ENCODE measurements around the gene DGKG. TPM values are rescaled to one million over a fixed set of nuclear protein-coding genes. Genes with fewer than 3 reads are reported as not detected.

The DGKG gene
- total and polyA plus RNA-seq, 3 experiments from 2014 or later: 0.04 to 0.20 TPM; not detected in 1

GRCh38 chr3:186320862-186321568 is 41.0 kb downstream of the DGKG start:
- no peak for DNase-seq
- Mint-ChIP-seq H3K9me3 (no peaks in the 10 kb centered on the region), H3K27me3 (peaks cover 7 to 20% of the 10 kb centered on the region in 2 donors), H3K4me1 (no peaks in the 10 kb centered on the region), H3K36me3 (no peaks in the 10 kb centered on the region), H3K27ac (no peak overlapping the region), H3K4me3 (peak overlapping the region in 1 of 7 donors; percentile 10)
- Histone ChIP-seq H3K9me3 (ENCODE audit: low read length) (no peaks in the 10 kb centered on the region), H3K36me3 (ENCODE audit: insufficient read depth, low read length) (no peaks in the 10 kb centered on the region), H3K27ac (ENCODE audit: low read depth, low read length) (no peak overlapping the region), H3K4me3 (ENCODE audit: low read length) (no peak overlapping the region), H3K27me3 (ENCODE audit: insufficient read depth, low read length, poor library complexity, severe bottlenecking) (no peaks in the 10 kb centered on the region), H3K4me1 (ENCODE audit: insufficient read depth, low read length) (no peaks in the 10 kb centered on the region)
- CTCF ChIA-PET: no interaction called here
- POLR2A ChIA-PET: no interaction called here

GRCh38 chr3:186319945-186320344 is 42.1 kb downstream of the DGKG start:
- POLR2A ChIA-PET: no interaction called here
- no peak overlapping the region for H3K27ac Mint-ChIP-seq
- CTCF ChIA-PET: no interaction called here

DNA sequence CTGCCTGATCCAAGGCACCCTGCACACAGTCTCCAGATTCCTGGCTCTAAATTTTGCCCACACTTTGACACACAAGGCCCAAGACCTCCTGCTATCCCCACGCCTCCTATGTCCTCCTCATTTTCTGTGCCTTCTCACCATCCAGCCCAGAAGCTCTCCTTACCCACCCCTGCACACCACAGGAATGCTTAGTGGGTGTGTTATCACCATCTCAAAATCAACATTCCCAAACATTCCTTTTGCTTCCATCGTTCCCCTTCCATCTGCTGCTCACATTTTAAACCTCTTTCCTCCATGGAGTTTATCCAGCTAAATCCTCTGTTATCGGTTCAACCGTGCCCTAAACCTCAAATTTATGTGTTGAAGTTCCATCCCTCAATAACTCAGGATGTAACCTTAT is 43.9 kb downstream of the DGKG start:
- Mint-ChIP-seq H3K27me3 (peaks cover 7 to 20% of the 10 kb centered on the region in 2 donors), H3K9me3 (no peaks in the 10 kb centered on the region), H3K36me3 (no peaks in the 10 kb centered on the region), H3K4me3 (no peak overlapping the region), H3K4me1 (no peaks in the 10 kb centered on the region), H3K27ac (no peak overlapping the region)
- Histone ChIP-seq H3K27ac (ENCODE audit: low read depth, low read length) (no peak overlapping the region), H3K36me3 (ENCODE audit: insufficient read depth, low read length) (no peaks in the 10 kb centered on the region), H3K4me3 (ENCODE audit: low read length) (no peak overlapping the region), H3K4me1 (ENCODE audit: insufficient read depth, low read length) (no peaks in the 10 kb centered on the region), H3K9me3 (ENCODE audit: low read length) (no peaks in the 10 kb centered on the region), H3K27me3 (ENCODE audit: insufficient read depth, low read length, poor library complexity, severe bottlenecking) (no peaks in the 10 kb centered on the region)
- CTCF ChIA-PET: no interaction called here
- POLR2A ChIA-PET: no interaction called here
- no peak for DNase-seq

More at GRCh38 chr3:186319945-186320344, 42.1 kb downstream of the DGKG start:
- Mint-ChIP-seq H3K36me3 (no peaks in the 10 kb centered on the region), H3K4me3 (no peak overlapping the region), H3K27me3 (peaks cover 7 to 20% of the 10 kb centered on the region in 2 donors), H3K9me3 (no peaks in the 10 kb centered on the region), H3K4me1 (no peaks in the 10 kb centered on the region)
- Histone ChIP-seq H3K27ac (ENCODE audit: low read depth, low read length) (no peak overlapping the region), H3K4me1 (ENCODE audit: insufficient read depth, low read length) (no peaks in the 10 kb centered on the region), H3K9me3 (ENCODE audit: low read length) (no peaks in the 10 kb centered on the region), H3K4me3 (ENCODE audit: low read length) (no peak overlapping the region), H3K27me3 (ENCODE audit: insufficient read depth, low read length, poor library complexity, severe bottlenecking) (no peaks in the 10 kb centered on the region), H3K36me3 (ENCODE audit: insufficient read depth, low read length) (no peaks in the 10 kb centered on the region)
- DNase-seq: no peak

DNA sequence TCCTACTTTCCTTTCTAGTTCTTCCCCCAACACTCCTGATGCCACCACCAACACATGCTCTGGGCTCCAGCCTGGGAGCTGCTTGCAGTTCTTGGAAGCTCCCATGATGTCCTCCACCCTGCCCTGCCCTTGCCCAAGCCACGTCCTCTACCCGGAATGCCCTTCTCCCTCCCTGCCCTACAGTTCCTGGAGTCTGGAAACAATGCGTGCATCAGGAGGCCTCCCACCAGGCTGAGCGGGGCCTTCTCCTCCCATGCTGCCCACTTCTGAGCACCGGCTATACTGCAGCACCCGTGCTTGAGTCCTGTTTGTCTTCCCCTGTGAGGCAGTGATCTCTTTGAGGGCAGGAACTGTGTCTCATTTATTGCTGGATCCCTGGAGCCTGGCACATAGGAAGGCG is 44.6 kb downstream of the DGKG start:
- CTCF ChIA-PET: no interaction called here
- H3K27ac Mint-ChIP-seq: no peak overlapping the region
- no peaks in the 10 kb centered on the region for H3K36me3 Mint-ChIP-seq
- H3K4me3 ChIP-seq (ENCODE audit: low read length): no peak overlapping the region
- H3K9me3 ChIP-seq (ENCODE audit: low read length): no peaks in the 10 kb centered on the region
- no peak overlapping the region for H3K4me3 Mint-ChIP-seq
- peaks cover 10 to 14% of the 10 kb centered on the region in 2 donors for H3K27me3 Mint-ChIP-seq
- no peaks in the 10 kb centered on the region for H3K36me3 ChIP-seq (ENCODE audit: insufficient read depth, low read length)
- DNase-seq: no peak
- H3K27me3 ChIP-seq (ENCODE audit: insufficient read depth, low read length, poor library complexity, severe bottlenecking): no peaks in the 10 kb centered on the region
- H3K27ac ChIP-seq (ENCODE audit: low read depth, low read length): no peak overlapping the region
- H3K4me1 Mint-ChIP-seq: no peaks in the 10 kb centered on the region
- H3K4me1 ChIP-seq (ENCODE audit: insufficient read depth, low read length): no peaks in the 10 kb centered on the region
- POLR2A ChIA-PET: no interaction called here
- no peaks in the 10 kb centered on the region for H3K9me3 Mint-ChIP-seq

- no peak overlapping the region for H3K4me3 ChIP-seq (ENCODE audit: low read length)
- no peaks in the 10 kb centered on the region for H3K9me3 ChIP-seq (ENCODE audit: low read length)
- H3K27ac ChIP-seq (ENCODE audit: low read depth, low read length): no peak overlapping the region
- Mint-ChIP-seq H3K36me3 (no peaks in the 10 kb centered on the region), H3K9me3 (no peaks in the 10 kb centered on the region), H3K27me3 (peaks cover 10 to 12% of the 10 kb centered on the region in 2 donors), H3K4me1 (no peaks in the 10 kb centered on the region), H3K4me3 (no peak overlapping the region), H3K27ac (no peak overlapping the region)
- POLR2A ChIA-PET: no interaction called here
- CTCF ChIA-PET: no interaction called here
- H3K4me1 ChIP-seq (ENCODE audit: insufficient read depth, low read length): no peaks in the 10 kb centered on the region
- no peak for DNase-seq
- H3K27me3 ChIP-seq (ENCODE audit: insufficient read depth, low read length, poor library complexity, severe bottlenecking): no peaks in the 10 kb centered on the region
- no peaks in the 10 kb centered on the region for H3K36me3 ChIP-seq (ENCODE audit: insufficient read depth, low read length)
Observed at GRCh38 chr3:186316666-186317260, 45.3 kb downstream of the DGKG start.

DNA sequence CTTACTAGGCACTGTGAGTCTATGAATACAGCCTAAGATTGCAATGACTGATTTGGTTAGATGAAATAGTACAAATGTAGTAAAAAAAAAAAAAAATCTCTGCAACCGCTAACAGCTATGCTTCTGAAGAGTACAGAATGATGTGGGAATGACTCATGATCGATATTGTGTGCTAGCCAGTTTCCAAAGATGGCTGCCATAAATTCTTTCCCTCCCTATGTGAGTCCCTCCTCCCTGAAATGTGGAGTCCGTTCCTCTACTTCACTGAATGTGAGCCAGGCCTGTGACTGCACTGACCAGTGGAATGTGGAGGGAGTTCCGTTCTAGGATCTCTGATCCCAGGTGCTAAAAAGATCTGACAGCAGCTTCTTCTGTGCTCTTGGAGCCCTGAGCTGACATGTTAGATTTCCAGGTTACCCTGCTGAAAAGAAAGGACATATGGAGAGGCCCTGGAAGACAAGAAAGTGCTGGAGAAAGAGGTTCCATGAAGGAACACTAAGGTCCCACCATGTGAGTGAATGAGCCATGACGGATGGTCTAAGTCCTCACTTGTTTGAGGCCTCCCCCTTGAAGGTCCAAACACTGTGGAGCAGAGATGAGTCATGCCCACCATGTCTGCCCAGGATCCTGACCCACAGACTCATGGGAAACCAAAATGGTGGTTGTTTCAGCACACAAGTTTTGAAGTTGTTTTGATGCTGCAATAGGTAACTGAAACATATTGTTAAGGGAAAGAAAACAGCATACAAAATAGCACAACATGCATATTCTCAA is 46.3 kb downstream of the DGKG start:
- H3K27ac ChIP-seq (ENCODE audit: low read depth, low read length): no peak overlapping the region
- CTCF ChIA-PET: no interaction called here
- no peak overlapping the region for H3K4me3 Mint-ChIP-seq
- no peak overlapping the region for H3K4me3 ChIP-seq (ENCODE audit: low read length)
- no peaks in the 10 kb centered on the region for H3K4me1 Mint-ChIP-seq
- H3K4me1 ChIP-seq (ENCODE audit: insufficient read depth, low read length): no peaks in the 10 kb centered on the region
- POLR2A ChIA-PET: no interaction called here
- H3K36me3 Mint-ChIP-seq: no peaks in the 10 kb centered on the region
- H3K36me3 ChIP-seq (ENCODE audit: insufficient read depth, low read length): no peaks in the 10 kb centered on the region
- H3K27ac Mint-ChIP-seq: no peak overlapping the region
- H3K27me3 Mint-ChIP-seq: peaks cover 9 to 12% of the 10 kb centered on the region in 2 donors
- no peaks in the 10 kb centered on the region for H3K9me3 ChIP-seq (ENCODE audit: low read length)
- H3K27me3 ChIP-seq (ENCODE audit: insufficient read depth, low read length, poor library complexity, severe bottlenecking): no peaks in the 10 kb centered on the region
- no peaks in the 10 kb centered on the region for H3K9me3 Mint-ChIP-seq
- DNase-seq: no peak

DNA sequence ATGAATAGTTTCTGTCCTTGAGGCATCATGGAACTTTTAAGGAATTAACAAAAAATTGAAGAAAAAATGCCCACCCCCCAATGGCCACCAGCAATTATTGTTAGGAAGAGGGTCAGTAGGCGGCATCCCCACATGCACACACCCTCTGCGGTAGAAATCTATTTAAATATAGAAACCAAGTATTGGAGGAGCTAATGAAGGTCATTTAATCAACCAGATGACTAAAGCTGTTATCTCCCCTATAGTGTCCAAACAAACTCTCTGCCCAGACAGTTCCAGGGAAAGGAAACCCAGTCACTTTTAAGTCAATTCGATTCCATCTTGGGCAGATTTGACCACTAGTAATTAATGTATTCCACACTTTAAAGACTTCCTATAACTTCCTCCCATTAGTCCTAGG is 47.1 kb downstream of the DGKG start:
- Mint-ChIP-seq H3K36me3 (no peaks in the 10 kb centered on the region), H3K9me3 (no peaks in the 10 kb centered on the region), H3K4me1 (no peaks in the 10 kb centered on the region), H3K27me3 (peaks cover 12% of the 10 kb centered on the region in 2 donors), H3K27ac (no peak overlapping the region), H3K4me3 (no peak overlapping the region)
- ChIA-PET POLR2A (no interaction called here), CTCF (no interaction called here)
- Histone ChIP-seq H3K27me3 (ENCODE audit: insufficient read depth, low read length, poor library complexity, severe bottlenecking) (no peaks in the 10 kb centered on the region), H3K36me3 (ENCODE audit: insufficient read depth, low read length) (no peaks in the 10 kb centered on the region), H3K4me3 (ENCODE audit: low read length) (no peak overlapping the region), H3K27ac (ENCODE audit: low read depth, low read length) (no peak overlapping the region), H3K4me1 (ENCODE audit: insufficient read depth, low read length) (no peaks in the 10 kb centered on the region), H3K9me3 (ENCODE audit: low read length) (no peaks in the 10 kb centered on the region)
- DNase-seq: no peak

GRCh38 chr3:186311441-186311840 is 50.6 kb downstream of the DGKG start:
- H3K4me1 Mint-ChIP-seq: no peaks in the 10 kb centered on the region
- no peak overlapping the region for H3K27ac Mint-ChIP-seq
- no peaks in the 10 kb centered on the region for H3K4me1 ChIP-seq (ENCODE audit: insufficient read depth, low read length)
- H3K9me3 Mint-ChIP-seq: no peaks in the 10 kb centered on the region
- DNase-seq: no peak
- ChIA-PET CTCF (interaction anchor here (1.5 kb wide), 1 partner anchor 228 kb away, joined by 4 read pairs; no protein-coding TSS in a partner anchor), POLR2A (no interaction called here)
- peaks cover 9 to 13% of the 10 kb centered on the region in 2 donors for H3K27me3 Mint-ChIP-seq
- no peak overlapping the region for H3K4me3 ChIP-seq (ENCODE audit: low read length)
- H3K9me3 ChIP-seq (ENCODE audit: low read length): no peaks in the 10 kb centered on the region
- H3K27ac ChIP-seq (ENCODE audit: low read depth, low read length): no peak overlapping the region
- no peaks in the 10 kb centered on the region for H3K27me3 ChIP-seq (ENCODE audit: insufficient read depth, low read length, poor library complexity, severe bottlenecking)
- H3K36me3 ChIP-seq (ENCODE audit: insufficient read depth, low read length): no peaks in the 10 kb centered on the region
- no peak overlapping the region for H3K4me3 Mint-ChIP-seq
- no peaks in the 10 kb centered on the region for H3K36me3 Mint-ChIP-seq

Measured in CD8-positive, alpha-beta memory T cell (primary cell).